DOHH2 (cell line): ENCODE results near the gene USP28.

Source experiments
- EZH2phosphoT487 ChIP-seq: fragments of 200-600 bp; sonication (generic); IDR thresholded peaks from 2 replicates; pipeline ENCODE4 v1.6.1; 2017; ENCODE audit warnings: borderline replicate concordance, mild to moderate bottlenecking, antibody characterized with exemption, low read length, moderate library complexity, mixed read lengths
- TF ChIP-seq, protein P1 (sequence below): fragments of 200-600 bp; sonication (generic); IDR thresholded peaks from one replicate; pipeline ENCODE4 v1.5.1; 2014; ENCODE audit warnings: antibody characterized with exemption, mild to moderate bottlenecking, low read depth, low read length; ENCODE audit not compliant: poor library complexity, severe bottlenecking

DNA sequence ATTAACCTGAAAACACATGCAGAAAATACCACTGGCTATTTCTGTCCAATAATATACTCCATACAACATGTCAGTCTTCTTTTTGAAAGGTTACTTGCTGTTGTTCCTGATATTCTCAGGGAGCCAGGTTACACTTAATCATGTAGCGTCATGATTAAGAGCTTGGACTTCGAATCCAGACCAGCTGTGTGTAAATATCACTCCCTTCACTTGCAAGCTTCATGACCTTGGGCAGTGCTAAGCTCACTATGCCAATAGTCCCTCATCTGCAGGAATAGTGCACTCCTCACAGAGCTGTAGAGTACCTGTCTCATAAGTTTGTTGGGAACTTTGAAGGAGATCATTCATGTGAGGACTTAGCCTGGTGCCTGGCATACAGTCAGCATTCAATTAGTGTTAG, 31.1 kb upstream of the USP28 start:
- TF ChIP-seq, protein P1, sequence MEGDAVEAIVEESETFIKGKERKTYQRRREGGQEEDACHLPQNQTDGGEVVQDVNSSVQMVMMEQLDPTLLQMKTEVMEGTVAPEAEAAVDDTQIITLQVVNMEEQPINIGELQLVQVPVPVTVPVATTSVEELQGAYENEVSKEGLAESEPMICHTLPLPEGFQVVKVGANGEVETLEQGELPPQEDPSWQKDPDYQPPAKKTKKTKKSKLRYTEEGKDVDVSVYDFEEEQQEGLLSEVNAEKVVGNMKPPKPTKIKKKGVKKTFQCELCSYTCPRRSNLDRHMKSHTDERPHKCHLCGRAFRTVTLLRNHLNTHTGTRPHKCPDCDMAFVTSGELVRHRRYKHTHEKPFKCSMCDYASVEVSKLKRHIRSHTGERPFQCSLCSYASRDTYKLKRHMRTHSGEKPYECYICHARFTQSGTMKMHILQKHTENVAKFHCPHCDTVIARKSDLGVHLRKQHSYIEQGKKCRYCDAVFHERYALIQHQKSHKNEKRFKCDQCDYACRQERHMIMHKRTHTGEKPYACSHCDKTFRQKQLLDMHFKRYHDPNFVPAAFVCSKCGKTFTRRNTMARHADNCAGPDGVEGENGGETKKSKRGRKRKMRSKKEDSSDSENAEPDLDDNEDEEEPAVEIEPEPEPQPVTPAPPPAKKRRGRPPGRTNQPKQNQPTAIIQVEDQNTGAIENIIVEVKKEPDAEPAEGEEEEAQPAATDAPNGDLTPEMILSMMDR = no peak
- no peak for TF ChIP-seq EZH2phosphoT487
